Stimulated activated CD4-positive, alpha-beta T cell treated with anti-CD3 and anti-CD28 coated beads, TNF-alpha, amount 100 ng/mL, for 24 hours (primary cell): Measurements from ENCODE around the gene PDLIM1.
A peak's percentile ranks its signal among the peaks of the same experiment; 100 is the strongest.

Experiments used
- DNase-seq, 3 experiments: peaks; one replicate each; pipeline ENCODE4 v3.0.0-alpha.2; 2020; ENCODE audit warnings: low read depth in 3 of 3

The PDLIM1 gene

DNA sequence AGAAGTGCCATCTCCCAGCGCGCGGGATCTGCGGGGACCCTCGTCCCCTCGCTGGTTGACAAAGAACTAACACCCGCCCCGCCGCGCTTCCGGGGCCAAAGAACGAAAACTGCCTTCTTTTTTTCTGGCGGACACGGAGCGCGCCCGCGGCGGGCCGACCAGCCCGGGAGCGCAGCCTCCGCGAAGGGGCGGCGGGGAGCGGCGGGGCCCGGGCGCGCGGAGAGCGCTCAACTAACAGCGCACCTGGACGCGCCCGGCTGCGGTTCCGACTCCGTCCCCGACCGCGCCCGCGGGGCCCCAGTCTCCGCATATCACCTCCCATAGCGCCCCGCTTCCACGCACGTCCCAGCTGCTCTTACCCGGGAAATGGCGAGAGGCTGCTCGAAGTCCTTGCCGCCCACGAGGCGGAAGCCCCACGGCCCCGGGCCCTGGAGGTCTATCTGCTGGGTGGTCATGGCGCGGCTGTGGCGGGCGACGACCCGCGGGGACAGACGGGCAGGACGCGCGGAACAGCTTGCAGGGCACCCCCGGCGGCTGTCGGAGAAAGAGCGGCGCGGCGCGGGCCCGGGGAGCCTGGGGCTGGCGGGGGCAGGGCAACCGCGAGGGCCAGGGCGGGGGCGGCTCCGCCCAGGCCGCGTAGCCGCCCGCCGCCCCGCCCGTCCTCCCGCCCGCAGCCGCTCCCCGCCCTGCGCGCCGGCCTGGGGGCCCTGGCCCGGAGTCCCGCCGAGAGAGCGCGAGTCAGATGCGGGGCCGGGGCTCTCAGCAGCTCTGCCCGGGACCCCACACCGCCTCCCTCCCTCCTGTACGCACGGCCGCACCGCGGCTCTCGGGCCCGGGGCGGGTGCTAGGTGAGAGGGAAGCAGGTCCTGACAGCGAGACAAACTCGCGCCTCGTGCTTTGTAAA, at the start of gene PDLIM1:
Gene PDLIM1 (minus strand): TSS at position 543 of the 904 bp plus-strand sequence. CDS start 88 bp downstream, at position 455.
- DNase-seq = peak in 1 of 3 experiments; percentile 26

- no peak for DNase-seq
These were observed 49.1 kb upstream of the PDLIM1 start for GRCh38 chr10:95339863-95340262.

DNA sequence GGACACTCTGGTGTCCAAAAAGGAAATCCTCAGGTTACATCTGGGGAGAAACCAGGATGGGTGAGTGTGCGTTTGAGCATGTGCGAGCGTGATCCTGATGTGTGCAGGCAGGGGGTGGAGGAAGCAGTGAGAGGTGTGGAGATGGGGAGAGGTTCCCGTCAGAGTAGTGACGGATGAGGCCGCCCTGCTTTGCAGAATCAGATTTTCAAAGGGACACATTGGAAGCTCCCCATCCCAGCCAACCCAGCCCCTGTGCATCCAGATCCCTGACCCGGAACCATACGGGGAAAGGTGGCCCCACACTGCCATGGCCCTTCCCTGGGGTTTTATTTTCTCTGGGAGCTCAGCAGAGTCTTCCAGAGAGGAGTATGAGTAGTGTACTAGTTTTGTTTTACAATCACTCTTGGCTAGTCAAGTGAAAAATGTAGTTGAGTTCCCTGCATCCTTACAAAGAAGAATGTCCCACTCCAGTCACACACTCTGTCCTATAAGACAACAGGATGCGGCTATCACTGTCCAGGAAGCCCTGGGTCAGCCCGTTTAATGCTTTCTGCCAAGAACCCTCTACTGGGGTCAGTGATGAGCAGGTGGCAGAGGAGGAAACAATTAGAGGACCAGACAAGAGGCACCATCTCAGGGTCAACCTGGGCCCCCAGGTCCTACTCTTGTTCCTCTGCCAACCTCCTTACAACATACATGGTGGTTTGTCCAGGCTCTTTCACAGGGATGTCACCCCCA, 46.8 kb upstream of the PDLIM1 start:
- DNase-seq = no peak

DNA sequence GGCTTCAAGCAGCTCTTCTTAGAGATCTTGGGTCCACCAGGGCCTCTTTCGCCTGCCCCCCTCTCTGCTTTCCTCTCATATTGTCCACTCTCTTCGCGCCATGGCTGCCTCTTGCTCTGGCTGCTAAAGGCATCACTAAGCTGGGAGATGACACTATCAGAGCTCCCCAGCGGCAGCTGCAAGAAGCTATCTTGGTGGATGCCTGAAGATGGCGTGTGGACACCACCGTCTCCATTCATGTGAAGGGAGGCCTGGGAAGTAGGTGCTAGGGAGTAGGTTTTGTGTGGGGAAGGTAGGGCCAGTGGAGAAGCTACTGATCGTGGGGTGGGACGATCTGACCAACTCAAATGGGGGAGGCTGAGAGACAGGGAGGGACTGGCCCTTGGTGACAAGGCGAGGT, 45.9 kb upstream of the PDLIM1 start:
- DNase-seq = no peak

DNA sequence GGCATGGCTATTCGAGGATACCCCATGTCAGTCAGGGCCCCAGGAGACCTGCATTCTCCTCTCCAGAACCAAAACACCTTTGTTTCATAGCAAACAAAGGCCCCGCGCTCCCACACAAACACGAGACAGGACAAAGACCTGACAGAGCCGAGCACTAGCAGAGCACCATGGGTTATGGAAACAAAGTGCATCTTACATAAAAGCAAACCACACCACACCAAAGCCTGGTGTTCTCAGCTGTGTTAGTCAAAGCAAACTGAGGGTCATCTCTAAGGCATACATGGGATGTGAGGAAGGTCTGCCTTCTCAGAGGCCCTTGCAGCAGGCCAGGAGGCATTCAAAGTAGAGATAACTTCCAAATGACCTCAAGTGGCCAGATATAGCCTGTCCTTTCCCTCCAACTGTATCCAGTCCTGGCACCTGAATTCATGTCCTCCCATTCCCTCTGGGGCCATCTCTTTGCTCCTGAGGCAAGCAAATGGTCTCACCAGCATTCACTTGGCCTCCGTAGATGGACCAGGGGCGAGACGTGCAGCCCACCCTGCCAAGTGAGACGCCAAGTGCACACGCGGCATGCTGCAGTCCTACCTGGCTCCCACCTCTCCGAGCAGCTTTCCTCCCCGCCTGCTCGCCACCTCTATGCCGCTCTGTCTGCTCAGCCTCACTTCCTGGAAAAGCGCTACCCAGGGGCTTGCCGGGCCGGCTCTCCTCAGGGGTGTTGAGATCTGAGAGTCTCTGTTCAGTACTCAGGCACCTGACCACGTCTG, 45.3 kb upstream of the PDLIM1 start:
- no peak for DNase-seq

DNA sequence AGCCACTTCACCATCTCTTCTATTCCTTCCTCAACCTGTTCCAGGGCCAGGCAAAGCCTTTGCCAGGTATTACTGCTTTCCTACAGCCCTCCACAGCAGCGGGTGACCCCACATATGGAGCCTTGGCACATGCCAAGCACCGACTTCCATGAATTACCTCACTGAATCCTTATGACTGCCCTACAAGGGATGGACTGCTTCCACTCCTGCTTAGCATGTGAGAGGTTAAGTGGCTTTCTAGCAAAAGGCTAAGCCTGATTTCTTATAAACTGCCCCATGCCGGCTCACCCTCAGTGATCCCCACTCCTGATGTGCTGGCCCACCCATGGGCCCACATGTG, 44.0 kb upstream of the PDLIM1 start:
- no peak for DNase-seq

- no peak for DNase-seq
These were observed 43.4 kb upstream of the PDLIM1 start for GRCh38 chr10:95333997-95334804.

DNA sequence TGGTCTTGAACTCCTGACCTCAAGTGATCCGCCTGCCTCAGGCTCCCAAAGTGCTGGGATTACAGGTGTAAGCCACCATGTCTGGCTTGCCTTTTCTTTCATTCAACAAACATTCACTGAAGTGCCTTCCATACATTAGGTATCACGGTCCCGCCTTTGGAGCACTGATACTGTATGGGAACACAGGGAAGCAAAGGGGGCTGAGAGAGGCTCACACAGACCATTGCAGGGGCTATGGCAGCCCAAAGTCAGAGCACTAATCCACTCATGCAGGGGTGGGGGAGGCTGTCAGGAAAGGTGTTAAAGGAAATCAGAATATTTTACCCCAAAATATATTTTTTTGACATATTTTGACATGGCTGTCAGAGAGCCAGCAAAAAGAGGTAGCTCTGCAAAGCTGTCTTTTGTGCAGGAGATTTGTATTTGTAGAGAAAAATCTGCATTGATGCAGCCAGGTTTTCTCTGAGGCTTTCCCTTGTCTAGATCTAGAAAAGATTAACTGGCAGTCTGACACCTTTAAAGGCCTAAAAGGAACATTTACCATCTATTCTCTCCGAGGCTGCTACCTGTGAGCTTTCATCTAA, 42.0 kb upstream of the PDLIM1 start:
- DNase-seq = no peak

DNA sequence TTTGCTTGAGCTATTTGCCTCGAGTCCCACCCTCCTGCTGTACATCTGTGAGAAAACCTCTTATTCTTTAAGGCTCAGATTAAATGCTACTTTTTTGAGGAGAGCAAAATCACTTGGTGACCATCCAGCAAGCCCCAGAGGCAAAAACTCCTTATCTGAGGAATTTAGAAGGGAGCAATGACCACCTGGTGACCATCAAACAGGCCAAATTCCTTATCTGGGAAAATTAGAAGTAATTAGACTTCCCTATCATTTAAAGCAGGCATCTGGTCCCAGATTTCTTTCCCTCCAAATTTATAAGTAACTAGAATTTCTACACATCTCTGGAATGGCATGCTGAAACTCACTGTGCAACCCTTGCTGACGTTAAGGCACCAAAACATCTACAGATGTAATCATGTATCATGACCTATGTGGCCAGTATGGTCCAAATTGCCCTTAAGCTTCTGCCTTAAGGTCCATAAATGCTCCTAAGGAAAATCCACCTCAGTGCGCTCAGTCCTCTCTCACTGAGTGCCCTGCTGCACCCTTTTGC, 40.9 kb upstream of the PDLIM1 start:
- DNase-seq = no peak

GRCh38 chr10:95330966-95331453, 40.2 kb upstream of the PDLIM1 start:
- no peak for DNase-seq

DNA sequence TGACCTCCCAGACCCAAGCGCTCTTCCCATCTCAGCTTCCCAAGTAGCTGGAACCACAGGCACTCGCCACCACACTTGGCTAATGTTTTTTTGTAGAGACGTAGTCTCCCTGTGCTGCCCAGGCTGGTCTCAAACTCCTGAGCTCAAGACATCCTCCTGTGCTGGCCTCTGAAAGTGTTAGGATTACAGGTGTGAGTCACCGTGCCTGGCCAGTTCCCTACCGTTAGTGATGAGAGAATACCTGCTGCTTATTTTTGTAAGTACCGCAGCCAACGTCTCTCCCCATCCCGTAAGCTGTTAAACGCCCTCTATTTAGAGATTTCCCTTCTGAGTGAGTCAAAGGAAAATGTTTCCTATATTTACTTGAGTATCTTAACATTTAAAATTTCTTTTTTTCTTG, 38.5 kb upstream of the PDLIM1 start:
- DNase-seq = no peak

GRCh38 chr10:95328013-95328412, 37.2 kb upstream of the PDLIM1 start:
- DNase-seq = no peak

- no peak for DNase-seq
These were observed 36.6 kb upstream of the PDLIM1 start for GRCh38 chr10:95327367-95327766.

GRCh38 chr10:95326396-95326795, 35.6 kb upstream of the PDLIM1 start:
- DNase-seq = no peak

DNA sequence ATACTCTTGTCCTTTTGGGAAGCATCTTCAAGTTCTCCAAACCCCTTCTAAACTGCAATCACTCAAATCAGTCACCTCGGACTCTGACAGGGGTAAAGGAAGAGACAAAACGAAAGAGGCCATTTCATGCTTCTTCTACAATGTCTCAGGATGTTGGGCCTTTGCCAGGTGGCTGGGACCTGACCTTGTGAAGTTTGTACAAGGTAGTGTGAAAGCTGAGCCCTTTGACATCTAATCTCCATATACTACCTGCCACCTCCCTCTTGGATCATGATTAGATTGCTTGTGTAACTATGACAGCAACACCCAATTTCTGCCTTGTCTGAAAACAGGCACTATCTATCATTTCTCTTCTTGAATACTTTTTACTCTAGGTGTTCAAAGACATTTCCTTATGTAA, 35.1 kb upstream of the PDLIM1 start:
- no peak for DNase-seq

- DNase-seq = no peak
These were observed 33.8 kb upstream of the PDLIM1 start for GRCh38 chr10:95324436-95325268.

DNA sequence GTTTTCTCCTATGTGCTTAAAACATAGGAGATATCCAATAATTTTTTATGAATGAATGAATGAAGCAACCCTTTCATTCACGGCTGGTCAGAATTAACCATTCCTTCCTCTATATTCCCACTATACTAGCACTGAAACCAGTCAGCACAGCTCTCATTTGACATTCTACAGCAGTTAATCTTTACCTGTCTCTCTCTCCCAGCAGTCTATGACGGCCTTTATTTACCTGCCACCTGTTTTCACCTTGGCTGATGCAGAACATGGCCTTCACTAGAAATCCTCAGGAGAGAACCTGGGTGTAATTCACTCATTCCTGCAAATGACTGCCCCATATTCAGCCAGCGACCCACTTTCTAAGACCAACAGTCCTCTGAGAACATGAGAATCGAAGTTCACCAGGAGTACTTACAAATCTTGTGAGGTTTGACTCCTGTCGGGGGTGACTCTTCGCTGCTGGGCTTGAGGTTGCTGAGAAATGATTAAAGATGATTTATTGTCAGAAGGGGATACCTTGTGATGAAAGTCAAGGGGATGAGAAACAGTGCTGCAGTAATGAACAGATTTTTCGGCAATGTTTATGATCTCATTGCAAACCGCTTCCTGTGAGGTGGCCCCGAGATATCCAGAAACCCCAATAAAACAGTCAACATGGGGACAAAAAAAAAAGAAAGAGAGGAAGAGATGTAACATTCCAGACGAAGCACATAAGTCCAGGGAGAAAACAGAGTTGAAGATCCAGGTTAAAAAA, 30.9 kb upstream of the PDLIM1 start:
- DNase-seq = no peak

DNA sequence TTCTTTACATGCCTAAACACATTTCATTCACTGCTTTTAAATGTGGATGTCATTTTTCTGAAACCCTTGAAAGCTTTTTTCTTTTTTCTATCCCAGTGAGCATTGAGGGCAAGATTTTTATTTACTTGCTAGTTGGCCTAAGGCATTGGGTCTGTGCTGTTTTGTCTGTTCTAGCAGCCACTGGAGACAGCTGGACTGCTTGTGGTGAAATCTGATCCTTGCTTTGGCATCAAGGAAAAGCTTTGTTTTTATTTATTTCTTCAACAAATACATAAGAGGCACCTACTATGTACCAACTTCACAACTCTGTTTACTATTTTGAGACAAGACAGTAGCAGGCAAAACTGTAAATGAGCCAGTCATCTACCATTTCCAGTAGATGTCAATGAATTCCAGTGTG, 28.4 kb upstream of the PDLIM1 start:
- DNase-seq = no peak

DNA sequence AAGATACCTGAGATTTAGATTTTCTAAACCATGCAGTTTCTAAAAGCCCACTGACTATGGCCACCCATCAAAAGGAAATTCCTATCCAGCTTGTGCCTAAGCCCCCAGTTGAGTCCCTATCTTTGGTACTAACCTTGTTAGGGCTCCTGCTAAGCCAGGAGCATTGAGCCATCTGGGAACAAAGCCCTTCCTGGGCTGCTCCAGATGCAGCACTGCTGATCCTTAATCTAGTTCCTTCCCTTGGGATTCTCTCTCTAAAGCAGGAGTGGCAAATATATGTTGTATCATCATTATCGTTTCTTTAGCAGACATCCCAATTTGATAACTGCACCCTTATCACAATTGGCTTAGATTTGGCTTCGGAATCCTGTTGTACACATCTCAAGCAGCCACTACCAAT, 24.7 kb upstream of the PDLIM1 start:
- no peak for DNase-seq
